SK-N-SH (cell line): ENCODE data around the gene ZNF774.

Experiments
- CTCF ChIP-seq: fragments of 200-600 bp; sonication (generic); IDR thresholded peaks from 2 replicates; pipeline ENCODE4 v1.6.1; 2017; ENCODE audit warnings: antibody characterized with exemption, mild to moderate bottlenecking, moderate library complexity
- EP300 ChIP-seq, 2 experiments: IDR thresholded peaks; 2 replicates each; pipeline versions ENCODE4 v1.4.0 to v1.6.1; 2012; ENCODE audit warnings: borderline replicate concordance in 1 of 2, low read depth in 1 of 2, low read length in 1 of 2
- EZH2phosphoT487 ChIP-seq: fragments of 200-600 bp; sonication (generic); IDR thresholded peaks from 2 replicates; pipeline ENCODE4 v1.6.1; 2017; ENCODE audit warnings: low read depth, mixed run types, mild to moderate bottlenecking, antibody characterized with exemption, moderate library complexity, borderline replicate concordance
- MEF2A ChIP-seq: IDR thresholded peaks from 2 replicates; pipeline ENCODE4 v1.4.0; 2012; ENCODE audit warnings: low read depth, borderline replicate concordance
- NFIC ChIP-seq: IDR thresholded peaks from 2 replicates; pipeline ENCODE4 v1.4.0; 2012; ENCODE audit warnings: borderline replicate concordance
- POLR2AphosphoS5 ChIP-seq: IDR thresholded peaks from 2 replicates; pipeline ENCODE4 v1.6.1; 2012; ENCODE audit warnings: low read depth, low read length
- RFX5 ChIP-seq: IDR thresholded peaks from 2 replicates; pipeline ENCODE4 v1.6.1; 2012; ENCODE audit warnings: mild to moderate bottlenecking, improper control_type of control experiment, low read length
- SMC3 ChIP-seq: IDR thresholded peaks from 2 replicates; pipeline ENCODE4 v1.6.1; 2012; ENCODE audit warnings: low read depth, low read length, improper control_type of control experiment
- TCF12 ChIP-seq: IDR thresholded peaks from 2 replicates; pipeline ENCODE4 v1.4.0; 2012
- YY1 ChIP-seq: IDR thresholded peaks from 2 replicates; pipeline ENCODE4 v1.4.0; 2012; ENCODE audit warnings: low read depth, mild to moderate bottlenecking

- peak; percentile 63 for TF ChIP-seq TCF12
- no peak for TF ChIP-seq MEF2A
- TF ChIP-seq NFIC = 0 out of 2 replicates have a peak, but pooled peaks have one; percentile 34
- no peak for TF ChIP-seq CTCF
- TF ChIP-seq RFX5 = no peak
- TF ChIP-seq EP300 (IDR thresholded peaks at IDR 0.05; ENCODE audit: borderline replicate concordance in 1 of 2, low read depth in 1 of 2, low read length in 1 of 2) = no peak; a peak in 1 of 4 replicates
- TF ChIP-seq POLR2AphosphoS5 = no peak
- no peak for TF ChIP-seq EZH2phosphoT487
- TF ChIP-seq SMC3 = no peak
- TF ChIP-seq YY1 = no peak
Observed at GRCh38 chr15:90362936-90363212, 10.8 kb downstream of the ZNF774 start.
